CD1c-positive myeloid dendritic cell (primary cell): ENCODE results near the gene ZNF649.

Experiments used
- DNase-seq: peaks from one replicate; pipeline ENCODE4 v3.0.0-alpha.2; 2016; ENCODE audit errors: extremely low spot score

Gene ZNF649

DNA sequence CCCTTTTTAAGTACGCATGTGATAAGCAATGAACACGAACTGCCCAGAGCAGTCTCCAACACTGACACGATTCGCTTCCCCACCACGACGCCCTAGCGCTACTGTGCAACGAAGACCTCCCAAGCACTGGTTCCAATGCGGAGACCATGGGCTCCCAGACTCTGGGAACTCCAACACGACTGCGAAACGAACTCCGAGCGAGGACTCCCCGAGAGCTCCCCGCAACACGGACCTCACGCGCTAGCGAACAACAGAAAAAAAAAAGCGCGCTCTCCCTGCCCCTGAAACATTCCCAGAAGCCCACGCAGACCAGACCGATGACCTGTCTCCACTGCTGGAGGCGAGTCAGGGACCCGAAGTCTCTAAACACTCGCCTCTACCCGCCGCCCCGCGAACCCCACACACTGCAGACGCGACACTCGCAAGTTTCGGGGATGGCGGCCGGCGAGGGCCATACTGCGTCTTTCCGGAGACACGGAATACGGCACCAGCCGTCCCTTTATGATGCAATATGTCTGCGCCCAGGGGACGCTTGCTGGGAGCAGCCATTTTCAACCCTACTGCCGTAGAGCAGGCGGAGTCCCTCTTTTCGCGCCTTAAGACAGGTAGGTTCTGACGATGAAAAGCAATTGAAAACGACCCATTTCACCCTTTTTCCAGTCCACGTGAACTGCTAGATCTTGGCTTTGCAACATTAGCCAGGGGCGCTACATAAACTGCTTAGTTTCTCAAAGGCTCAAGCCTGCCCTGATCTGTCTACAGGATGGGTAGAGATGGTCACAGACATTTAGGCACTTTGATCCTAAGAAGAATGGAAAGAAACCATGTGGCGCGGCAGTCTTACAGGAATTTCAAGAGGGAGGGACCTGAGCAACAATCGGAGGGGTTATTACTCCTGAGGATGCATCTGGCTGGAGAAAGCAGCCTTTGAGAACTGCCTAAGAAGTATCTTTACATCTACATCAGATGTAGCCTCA is 17.0 kb downstream of the ZNF649 start, which contains the start of gene ZNF577:
Gene ZNF577, minus strand, starts transcription at position 430 of the 977 bp plus-strand sequence. CDS start 7,569 bp downstream, outside the sequence.
- peak; percentile 85 for DNase-seq

- DNase-seq = no peak
Observed at GRCh38 chr19:51884713-51885112, 20.1 kb downstream of the ZNF649 start.

- DNase-seq = no peak
Observed at GRCh38 chr19:51882518-51882917, 22.3 kb downstream of the ZNF649 start.

DNA sequence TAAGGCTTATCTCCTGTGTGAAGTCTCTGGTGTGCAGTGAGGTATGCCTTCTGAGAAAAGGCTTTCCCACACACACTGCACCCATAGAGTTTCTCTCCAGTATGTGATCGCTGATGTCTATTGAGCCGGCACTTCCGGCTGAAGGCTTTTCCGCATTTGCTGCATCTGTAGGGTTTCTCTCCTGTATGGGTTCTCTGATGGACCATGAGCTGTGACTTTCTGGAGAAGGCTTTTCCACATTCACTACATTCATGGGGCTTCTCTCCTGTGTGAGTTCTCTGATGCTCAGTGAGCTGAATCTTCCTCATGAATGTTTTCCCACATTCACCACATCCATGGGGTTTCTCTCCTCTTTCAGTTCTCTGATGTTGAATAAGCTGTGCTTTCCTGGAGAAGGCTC is 31.7 kb downstream of the ZNF649 start:
- DNase-seq = no peak

DNA sequence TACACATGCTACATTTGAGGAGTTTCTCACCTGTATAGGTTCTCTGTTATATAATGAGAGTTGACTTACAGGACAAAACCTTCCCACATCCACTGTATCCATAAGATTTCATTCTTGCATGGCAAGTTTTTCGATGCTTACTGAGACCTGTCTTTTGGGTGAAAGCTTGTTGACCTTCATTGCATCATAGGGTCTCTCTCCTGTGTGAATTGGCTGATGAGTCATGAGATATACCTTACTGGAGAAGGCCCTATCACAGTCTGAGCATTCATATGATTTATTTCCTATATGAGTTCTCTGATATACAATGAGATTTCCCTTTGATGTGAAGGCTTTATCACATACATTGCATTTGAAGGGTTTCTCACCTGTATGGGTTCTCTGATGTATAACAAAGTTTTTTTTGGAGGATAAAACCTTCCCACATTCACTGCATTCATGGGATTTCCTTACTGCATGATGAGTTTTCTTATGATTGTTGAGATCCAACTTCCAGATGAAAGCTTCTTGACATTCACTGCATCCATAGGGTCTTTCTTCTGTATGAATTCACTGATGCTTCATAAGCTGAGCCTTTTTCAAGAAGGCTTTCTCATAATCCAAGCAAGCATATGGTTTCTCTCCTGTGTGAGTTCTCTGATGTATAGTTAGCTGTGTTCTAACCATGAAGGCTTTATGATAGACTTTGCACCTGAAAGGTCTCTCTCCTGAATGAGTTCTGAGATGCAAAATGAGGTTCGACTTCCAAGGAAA is 42.8 kb downstream of the ZNF649 start:
- DNase-seq = no peak
